HEK293 (cell line): ENCODE results near the gene WNK3.

Experiments
- CTCF ChIA-PET: fragments of 350-600 bp; formaldehyde crosslinking; extraction: SDS; loops from one replicate; lab custom pipeline; 2021; ENCODE audit warnings: antibody characterized with exemption; lab: Yijun Ruan, JAX
- POLR2A ChIA-PET: fragments of 300-600 bp; formaldehyde crosslinking; extraction: SDS; loops from one replicate; lab custom pipeline; 2020; ENCODE audit warnings: antibody characterized with exemption, inconsistent platforms; lab: Yijun Ruan, JAX
- H3K27ac ChIP-seq: fragments of 200-500 bp; sonication (Bioruptor generic); 2 replicates; pipeline ENCODE4 v1.5.1; 2014; ENCODE audit warnings: low read depth, low read length, control low read depth, inconsistent platforms; ENCODE audit errors: extremely low read depth
- H3K36me3 ChIP-seq, 2 experiments: fragments of 200-500 bp in 1 of 2; sonication (Bioruptor generic) in 1 of 2; 1 replicate in 1 of 2; 2 replicates in 1 of 2; pipeline ENCODE4 v1.5.1; 2014 to 2017; ENCODE audit warnings: inconsistent platforms in 2 of 2, low read length in 2 of 2; ENCODE audit not compliant: control insufficient read depth in 2 of 2, insufficient read depth in 1 of 2
- H3K4me1 ChIP-seq: fragments of 200-500 bp; sonication (Bioruptor generic); 2 replicates; pipeline ENCODE4 v1.5.1; 2014; ENCODE audit warnings: mild to moderate bottlenecking, low read length, inconsistent platforms; ENCODE audit not compliant: control insufficient read depth, insufficient read depth
- H3K4me3 ChIP-seq: 2 replicates; pipeline ENCODE4 v1.5.1; 2011; ENCODE audit warnings: low read depth, mild to moderate bottlenecking, control low read depth, low read length, moderate library complexity
- H3K9me3 ChIP-seq: fragments of 200-500 bp; sonication (Bioruptor generic); 2 replicates; pipeline ENCODE4 v1.5.1; 2014; ENCODE audit warnings: low read depth, low read length, inconsistent platforms; ENCODE audit not compliant: control insufficient read depth, insufficient read depth
- AEBP2 ChIP-seq: fragments of 450-650 bp; formaldehyde crosslinking; IDR thresholded peaks from 2 replicates; pipeline ENCODE4 v1.5.1; 2016; ENCODE audit warnings: missing biosample characterization, missing genetic modification characterization, borderline replicate concordance
- CTCF ChIP-seq: fragments of 450-650 bp; formaldehyde crosslinking; IDR thresholded peaks from 2 replicates; pipeline ENCODE4 v1.5.1; 2016; ENCODE audit warnings: missing biosample characterization, missing genetic modification characterization
- FEZF1 ChIP-seq: fragments of 450-650 bp; formaldehyde crosslinking; IDR thresholded peaks from 2 replicates; pipeline ENCODE4 v1.5.1; 2016; ENCODE audit warnings: missing biosample characterization, missing genetic modification characterization
- GFI1B ChIP-seq: fragments of 450-650 bp; formaldehyde crosslinking; IDR thresholded peaks from 2 replicates; pipeline ENCODE4 v1.5.1; 2016; ENCODE audit warnings: missing biosample characterization, missing genetic modification characterization
- GLIS2 ChIP-seq: fragments of 450-650 bp; formaldehyde crosslinking; IDR thresholded peaks from 2 replicates; pipeline ENCODE4 v1.5.1; 2016; ENCODE audit warnings: missing biosample characterization, missing genetic modification characterization
- HOXC10 ChIP-seq: sonication (generic); formaldehyde crosslinking; IDR thresholded peaks from 2 replicates; pipeline ENCODE4 v1.8.1; 2023; ENCODE audit warnings: mild to moderate bottlenecking, missing genetic modification reagents
- PATZ1 ChIP-seq: fragments of 450-650 bp; formaldehyde crosslinking; IDR thresholded peaks from 2 replicates; pipeline ENCODE4 v1.5.1; 2016; ENCODE audit warnings: missing biosample characterization, missing genetic modification characterization
- PRDM1 ChIP-seq: fragments of 450-650 bp; formaldehyde crosslinking; IDR thresholded peaks from 2 replicates; pipeline ENCODE4; 2016; ENCODE audit warnings: missing biosample characterization, missing genetic modification characterization
- PRDM10 ChIP-seq: fragments of 450-650 bp; formaldehyde crosslinking; IDR thresholded peaks from 2 replicates; pipeline ENCODE4 v1.5.1; 2016; ENCODE audit warnings: missing biosample characterization, missing genetic modification characterization
- SCRT2 ChIP-seq: fragments of 450-650 bp; formaldehyde crosslinking; IDR thresholded peaks from 2 replicates; pipeline ENCODE4 v1.5.1; 2016; ENCODE audit warnings: missing biosample characterization, missing genetic modification characterization
- SETDB1 ChIP-seq: IDR thresholded peaks from one replicate; pipeline ENCODE4 v1.6.1; 2017; ENCODE audit warnings: mild to moderate bottlenecking, low read length, moderate library complexity, mixed read lengths; ENCODE audit not compliant: insufficient read length
- ZBTB44 ChIP-seq: fragments of 450-650 bp; IDR thresholded peaks from 2 replicates; pipeline ENCODE4 v1.5.1; 2018; ENCODE audit warnings: missing biosample characterization, mild to moderate bottlenecking, missing genetic modification characterization
- ZBTB48 ChIP-seq: fragments of 450-650 bp; formaldehyde crosslinking; IDR thresholded peaks from 2 replicates; pipeline ENCODE4 v1.5.1; 2016; ENCODE audit warnings: missing biosample characterization, missing genetic modification characterization
- ZNF169 ChIP-seq: fragments of 450-650 bp; formaldehyde crosslinking; IDR thresholded peaks from 2 replicates; pipeline ENCODE4 v1.5.1; 2016; ENCODE audit warnings: missing biosample characterization, missing genetic modification characterization
- ZNF174 ChIP-seq: fragments of 450-650 bp; formaldehyde crosslinking; IDR thresholded peaks from 2 replicates; pipeline ENCODE4 v1.5.0; 2017; ENCODE audit warnings: missing biosample characterization, mild to moderate bottlenecking, missing genetic modification characterization
- ZNF18 ChIP-seq: fragments of 450-650 bp; formaldehyde crosslinking; IDR thresholded peaks from 2 replicates; pipeline ENCODE4 v1.5.1; 2016; ENCODE audit warnings: missing biosample characterization, missing genetic modification characterization
- ZNF214 ChIP-seq: fragments of 450-650 bp; formaldehyde crosslinking; IDR thresholded peaks from 2 replicates; pipeline ENCODE4 v1.5.1; 2017; ENCODE audit warnings: missing biosample characterization, mild to moderate bottlenecking, missing genetic modification characterization, borderline replicate concordance
- ZNF423 ChIP-seq: fragments of 450-650 bp; formaldehyde crosslinking; IDR thresholded peaks from 2 replicates; pipeline ENCODE4 v1.5.1; 2016; ENCODE audit warnings: missing biosample characterization, missing genetic modification characterization
- ZNF521 ChIP-seq: fragments of 450-650 bp; formaldehyde crosslinking; IDR thresholded peaks from 2 replicates; pipeline ENCODE4 v1.5.1; 2017; ENCODE audit warnings: missing biosample characterization, mild to moderate bottlenecking, missing genetic modification characterization
- ZNF580 ChIP-seq: fragments of 450-650 bp; formaldehyde crosslinking; IDR thresholded peaks from 2 replicates; pipeline ENCODE4 v1.5.1; 2016; ENCODE audit warnings: missing biosample characterization, missing genetic modification characterization
- ZNF654 ChIP-seq: fragments of 450-650 bp; formaldehyde crosslinking; IDR thresholded peaks from 2 replicates; pipeline ENCODE4 v1.5.1; 2016; ENCODE audit warnings: low read depth, missing biosample characterization, missing genetic modification characterization
- ZSCAN23 ChIP-seq: fragments of 450-650 bp; formaldehyde crosslinking; IDR thresholded peaks from 2 replicates; pipeline ENCODE4 v1.5.1; 2016; ENCODE audit warnings: missing biosample characterization, missing genetic modification characterization
- ZXDB ChIP-seq: fragments of 450-650 bp; formaldehyde crosslinking; IDR thresholded peaks from 2 replicates; pipeline ENCODE4 v1.5.1; 2016; ENCODE audit warnings: missing biosample characterization, missing genetic modification characterization

The WNK3 gene

GRCh38 chrX:54301516-54301915 lies 56.3 kb downstream of the WNK3 start:
- peaks cover 0 to 2% of the 10 kb centered on the region in 2 experiments; a peak in 1 of 3 replicates for H3K36me3 ChIP-seq
- H3K4me1 ChIP-seq, result no peaks in the 10 kb centered on the region
- H3K4me3 ChIP-seq, result no peak overlapping the region
- no peaks in the 10 kb centered on the region for H3K9me3 ChIP-seq
- CTCF ChIA-PET, result no interaction called here
- no peak for TF ChIP-seq ZNF654 (tag by site-specific recombination)
- TF ChIP-seq PRDM10 (tag by site-specific recombination), result no peak
- TF ChIP-seq CTCF (tag by site-specific recombination), result no peak
- TF ChIP-seq PRDM1, result no peak
- TF ChIP-seq ZNF174 (tag by site-specific recombination), result no peak
- no peak for TF ChIP-seq ZNF423 (tag by site-specific recombination)
- no peak for TF ChIP-seq ZNF580 (tag by site-specific recombination)
- TF ChIP-seq, all 188 proteins: peak for 0
- no peak overlapping the region for H3K27ac ChIP-seq
- POLR2A ChIA-PET, result no interaction called here

- no peaks in the 10 kb centered on the region for H3K9me3 ChIP-seq
- no peaks in the 10 kb centered on the region for H3K4me1 ChIP-seq
- ChIA-PET POLR2A (no interaction called here), CTCF (interaction anchor here (0.7 kb wide), 1 partner anchor 1051 kb away, joined by 3 read pairs; no protein-coding TSS in a partner anchor)
- no peak overlapping the region for H3K4me3 ChIP-seq
- no peak overlapping the region for H3K27ac ChIP-seq
- peaks cover 0 to under 1% of the 10 kb centered on the region in 2 experiments; a peak in 2 of 3 replicates for H3K36me3 ChIP-seq
- TF ChIP-seq FEZF1 (tag by site-specific recombination) (no peak), HOXC10 (CRISPR knock-in tag) (no peak), SCRT2 (no peak), ZNF423 (tag by site-specific recombination) (no peak), ZNF18 (tag by site-specific recombination) (no peak), GLIS2 (tag by site-specific recombination) (no peak), SETDB1 (no peak), GFI1B (no peak), ZNF521 (tag by site-specific recombination) (no peak), ZXDB (tag by site-specific recombination) (no peak), ZBTB48 (no peak), ZNF169 (no peak), ZSCAN23 (tag by site-specific recombination) (no peak), ZBTB44 (tag by site-specific recombination) (no peak), ZNF214 (tag by site-specific recombination) (no peak), PATZ1 (tag by site-specific recombination) (no peak), AEBP2 (tag by site-specific recombination) (no peak)
Observed at GRCh38 chrX:54294306-54294705, 63.5 kb downstream of the WNK3 start.
